ENCODE results near the gene PKM. TPM values are rescaled to one million over a fixed set of nuclear protein-coding genes. Genes with fewer than 3 reads are reported as not detected.

PKM gene
- total and polyA plus RNA-seq, 2 donors (not counting 1 experiment from before 2014, with no cell fraction given): 1,892 to 2,521 TPM

- H4K20me1 ChIP-seq (ENCODE audit: control insufficient read depth, extremely low read depth, insufficient read depth, low read length): no peaks in the 10 kb centered on the region
- H3K27me3 ChIP-seq (ENCODE audit: control insufficient read depth, insufficient read depth, low read length): peaks cover 5% of the 10 kb centered on the region
- H3K4me2 ChIP-seq (ENCODE audit: extremely low read depth, insufficient read depth, low read length): no peak overlapping the region
- H3K9ac ChIP-seq (ENCODE audit: insufficient read depth, low read length): no peak overlapping the region
- H2AFZ ChIP-seq (ENCODE audit: low read length): no peak overlapping the region
- no peak for DNase-seq (ENCODE audit: low read depth in 2 of 2)
- no peaks in the 10 kb centered on the region for H3K4me1 ChIP-seq (ENCODE audit: control insufficient read depth, extremely low read depth, insufficient read depth, low read length)
- no peaks in the 10 kb centered on the region for H3K79me2 ChIP-seq (ENCODE audit: control insufficient read depth, insufficient read depth, low read length)
- H3K27ac ChIP-seq (ENCODE audit: insufficient read depth, low read length): no peak overlapping the region
- TF ChIP-seq CTCF (conservative IDR thresholded peaks at IDR 0.05 in 1 of 2, IDR thresholded peaks at IDR 0.05 in 1 of 2; ENCODE audit: low read depth in 1 of 2, low read length in 2 of 2): no peak
- no peak overlapping the region for H3K4me3 ChIP-seq (replicated peaks in 1 of 4; ENCODE audit: control extremely low read depth in 1 of 4, insufficient read depth in 1 of 4, low read depth in 3 of 4, low read length in 4 of 4)
- H3K36me3 ChIP-seq (ENCODE audit: control insufficient read depth, insufficient read depth, low read length): no peaks in the 10 kb centered on the region
- H3K9me3 ChIP-seq (ENCODE audit: control insufficient read depth, insufficient read depth, low read depth, low read length): no peaks in the 10 kb centered on the region
These were observed 38.6 kb downstream of the PKM start for GRCh38 chr15:72192416-72192815.

GRCh38 chr15:72189250-72189902 is 41.6 kb downstream of the PKM start:
- H3K9me3 ChIP-seq (ENCODE audit: control insufficient read depth, insufficient read depth, low read depth, low read length): no peaks in the 10 kb centered on the region
- H3K9ac ChIP-seq (ENCODE audit: insufficient read depth, low read length): no peak overlapping the region
- no peaks in the 10 kb centered on the region for H4K20me1 ChIP-seq (ENCODE audit: control insufficient read depth, extremely low read depth, insufficient read depth, low read length)
- H2AFZ ChIP-seq (ENCODE audit: low read length): no peak overlapping the region
- no peak overlapping the region for H3K4me2 ChIP-seq (ENCODE audit: extremely low read depth, insufficient read depth, low read length)
- H3K27me3 ChIP-seq (ENCODE audit: control insufficient read depth, insufficient read depth, low read length): peaks cover 12% of the 10 kb centered on the region
- DNase-seq (ENCODE audit: low read depth in 2 of 2): no peak
- H3K79me2 ChIP-seq (ENCODE audit: control insufficient read depth, insufficient read depth, low read length): no peaks in the 10 kb centered on the region
- no peaks in the 10 kb centered on the region for H3K4me1 ChIP-seq (ENCODE audit: control insufficient read depth, extremely low read depth, insufficient read depth, low read length)
- no peak overlapping the region for H3K27ac ChIP-seq (ENCODE audit: insufficient read depth, low read length)
- no peaks in the 10 kb centered on the region for H3K36me3 ChIP-seq (ENCODE audit: control insufficient read depth, insufficient read depth, low read length)
- TF ChIP-seq EZH2 (IDR thresholded peaks at IDR 0.05; ENCODE audit: low read length, missing control alignments) (no peak), CTCF (conservative IDR thresholded peaks at IDR 0.05 in 1 of 2, IDR thresholded peaks at IDR 0.05 in 1 of 2; ENCODE audit: low read depth in 1 of 2, low read length in 2 of 2) (no peak)
- H3K4me3 ChIP-seq (replicated peaks in 1 of 4; ENCODE audit: control extremely low read depth in 1 of 4, insufficient read depth in 1 of 4, low read depth in 3 of 4, low read length in 4 of 4): no peak overlapping the region

GRCh38 chr15:72184165-72184811 is 46.7 kb downstream of the PKM start:
- H2AFZ ChIP-seq (ENCODE audit: low read length): no peak overlapping the region
- peaks cover 2% of the 10 kb centered on the region for H3K4me1 ChIP-seq (ENCODE audit: control insufficient read depth, extremely low read depth, insufficient read depth, low read length)
- H3K27me3 ChIP-seq (ENCODE audit: control insufficient read depth, insufficient read depth, low read length): peaks cover 17% of the 10 kb centered on the region
- H3K36me3 ChIP-seq (ENCODE audit: control insufficient read depth, insufficient read depth, low read length): no peaks in the 10 kb centered on the region
- TF ChIP-seq CTCF (conservative IDR thresholded peaks at IDR 0.05 in 1 of 2, IDR thresholded peaks at IDR 0.05 in 1 of 2; ENCODE audit: low read depth in 1 of 2, low read length in 2 of 2) (no peak), EZH2 (IDR thresholded peaks at IDR 0.05; ENCODE audit: low read length, missing control alignments) (peak; percentile 61)
- DNase-seq (ENCODE audit: low read depth in 2 of 2): peak in 1 of 2 donors; percentile 45
- H3K9me3 ChIP-seq (ENCODE audit: control insufficient read depth, insufficient read depth, low read depth, low read length): no peaks in the 10 kb centered on the region
- H3K9ac ChIP-seq (ENCODE audit: insufficient read depth, low read length): no peak overlapping the region
- H4K20me1 ChIP-seq (ENCODE audit: control insufficient read depth, extremely low read depth, insufficient read depth, low read length): no peaks in the 10 kb centered on the region
- no peak overlapping the region for H3K27ac ChIP-seq (ENCODE audit: insufficient read depth, low read length)
- no peaks in the 10 kb centered on the region for H3K79me2 ChIP-seq (ENCODE audit: control insufficient read depth, insufficient read depth, low read length)
- peak overlapping the region in 1 of 4 experiments; percentile 30 for H3K4me3 ChIP-seq (replicated peaks in 1 of 4; ENCODE audit: control extremely low read depth in 1 of 4, insufficient read depth in 1 of 4, low read depth in 3 of 4, low read length in 4 of 4)
- H3K4me2 ChIP-seq (ENCODE audit: extremely low read depth, insufficient read depth, low read length): no peak overlapping the region
